Fibroblast of the aortic adventitia (primary cell): ENCODE results near the gene NFX1. TPM values are rescaled to one million over a fixed set of nuclear protein-coding genes. Genes with fewer than 3 reads are reported as not detected.

ENCODE experiments used
- DNase-seq: peaks from one replicate; pipeline ENCODE4 v3.0.0-alpha.2; 2010; ENCODE audit warnings: low read depth
- H3K4me3 ChIP-seq: 2 replicates; pipeline ENCODE4 v1.5.1; 2011; ENCODE audit warnings: low read depth, mild to moderate bottlenecking, control low read depth, low read length, moderate library complexity
- CTCF ChIP-seq: IDR thresholded peaks from 2 replicates; pipeline ENCODE4 v1.5.1; 2011; ENCODE audit warnings: mild to moderate bottlenecking, low read length, control low read depth, inconsistent platforms; ENCODE audit not compliant: insufficient read depth
- total RNA-seq: library from RNA; depleted of rRNA; stranded (reverse); fragments of >200 nt; gene quantifications from 2 replicates; pipeline ENCODE4 v1.2.3, GENCODE V29; 2012; ENCODE audit warnings: low replicate concordance

NFX1 gene
- total RNA-seq, 1 donor: 37.2 TPM

GRCh38 chr9:33291031-33291397 lies 698 bp downstream of the NFX1 start:
- DNase-seq: no peak
- TF ChIP-seq CTCF: no peak
- H3K4me3 ChIP-seq: peak overlapping the region; percentile 94

- DNase-seq: no peak
- TF ChIP-seq CTCF: no peak
- no peak overlapping the region for H3K4me3 ChIP-seq
Measured at GRCh38 chr9:33291901-33292300, 1.6 kb downstream of the NFX1 start.

- no peak for TF ChIP-seq CTCF
- DNase-seq: no peak
- no peak overlapping the region for H3K4me3 ChIP-seq
Measured at GRCh38 chr9:33293782-33294181, 3.5 kb downstream of the NFX1 start.

- no peak for TF ChIP-seq CTCF
- no peak for DNase-seq
- H3K4me3 ChIP-seq: no peak overlapping the region
Measured at GRCh38 chr9:33294670-33295432, 4.5 kb downstream of the NFX1 start.

GRCh38 chr9:33295571-33295970 lies 5.3 kb downstream of the NFX1 start:
- no peak for TF ChIP-seq CTCF
- no peak overlapping the region for H3K4me3 ChIP-seq
- DNase-seq: no peak

GRCh38 chr9:33297432-33297831 lies 7.1 kb downstream of the NFX1 start:
- DNase-seq: no peak
- no peak for TF ChIP-seq CTCF
- no peak overlapping the region for H3K4me3 ChIP-seq

GRCh38 chr9:33300546-33300945 lies 10.2 kb downstream of the NFX1 start:
- no peak for TF ChIP-seq CTCF
- no peak for DNase-seq

More at GRCh38 chr9:33300546-33300945, 10.2 kb downstream of the NFX1 start:
- no peak overlapping the region for H3K4me3 ChIP-seq
